Neural cell (in vitro differentiated cells): ENCODE measurements around the gene SH3BP5. TPM values are rescaled to one million over a fixed set of nuclear protein-coding genes. Genes with fewer than 3 reads are reported as not detected.

Source experiments
- H2AFZ ChIP-seq: fragments of 200-600, 300-800 bp; sonication (generic), shearing (Covaris generic); 2 replicates; pipeline ENCODE4 v1.6.0; 2014; ENCODE audit warnings: low read depth, mild to moderate bottlenecking, antibody characterized with exemption, low read length, moderate library complexity
- H3F3A ChIP-seq: fragments of 200-600 bp; shearing (Covaris generic); 2 replicates; pipeline ENCODE4 v1.6.1; 2016; ENCODE audit warnings: mild to moderate bottlenecking, moderate library complexity, mixed read lengths, antibody characterized with exemption, low read length; ENCODE audit not compliant: insufficient read depth, poor library complexity, severe bottlenecking
- H3K27ac ChIP-seq: fragments of 200-600, 300-800 bp; sonication (generic), shearing (Covaris generic); 2 replicates; pipeline ENCODE4 v1.5.1; 2014; ENCODE audit warnings: mild to moderate bottlenecking, low read length, moderate library complexity
- H3K27me3 ChIP-seq: fragments of 300-800, 200-600 bp; sonication (generic), shearing (Covaris generic); 2 replicates; pipeline ENCODE4 v1.6.0; 2014; ENCODE audit warnings: mild to moderate bottlenecking, low read depth, low read length, moderate library complexity; ENCODE audit not compliant: insufficient read depth
- H3K36me3 ChIP-seq: fragments of 300-800, 200-600 bp; sonication (generic), shearing (Covaris generic); 2 replicates; pipeline ENCODE4 v1.5.1; 2014; ENCODE audit warnings: mild to moderate bottlenecking, antibody characterized with exemption, low read length, moderate library complexity; ENCODE audit not compliant: insufficient read depth
- H3K4me2 ChIP-seq: fragments of 300-800, 200-600 bp; sonication (generic), shearing (Covaris generic); 2 replicates; pipeline ENCODE4 v1.6.0; 2014; ENCODE audit warnings: mild to moderate bottlenecking, low read length
- H3K4me3 ChIP-seq: fragments of 300-800, 200-600 bp; sonication (generic), shearing (Covaris generic); 2 replicates; pipeline ENCODE4 v1.5.1; 2014; ENCODE audit warnings: mild to moderate bottlenecking, low read length, moderate library complexity
- H3K79me2 ChIP-seq: fragments of 200-600 bp; shearing (Covaris generic); replicated peaks from 2 replicates; pipeline ENCODE4 v1.6.0; 2014; ENCODE audit warnings: mild to moderate bottlenecking, low read length, moderate library complexity; ENCODE audit not compliant: insufficient read depth
- H3K9ac ChIP-seq: fragments of 300-800, 200-600 bp; sonication (generic), shearing (Covaris generic); 2 replicates; pipeline ENCODE4 v1.6.1; 2016; ENCODE audit warnings: mild to moderate bottlenecking, low read length, mixed read lengths
- H3K9me2 ChIP-seq: fragments of 200-600 bp; shearing (Covaris generic); 2 replicates; pipeline ENCODE4 v1.6.1; 2016; ENCODE audit warnings: mild to moderate bottlenecking, low read length, mixed read lengths; ENCODE audit not compliant: insufficient read depth
- H3K9me3 ChIP-seq: fragments of 200-600, 300-800 bp; sonication (generic), shearing (Covaris generic); 2 replicates; pipeline ENCODE4 v1.6.1; 2016; ENCODE audit warnings: mild to moderate bottlenecking, mixed run types, low read length, moderate library complexity, mixed read lengths
- H4K20me1 ChIP-seq: fragments of 200-600 bp; shearing (Covaris generic); 2 replicates; pipeline ENCODE4 v1.6.1; 2016; ENCODE audit warnings: mild to moderate bottlenecking, mixed run types; ENCODE audit not compliant: insufficient read depth
- CTCF ChIP-seq: fragments of 450-650 bp; IDR thresholded peaks from 2 replicates; pipeline ENCODE4 v1.5.1; 2014; ENCODE audit warnings: antibody characterized with exemption, mild to moderate bottlenecking, moderate library complexity; ENCODE audit not compliant: poor library complexity, severe bottlenecking
- EP300 ChIP-seq: fragments of 450-650 bp; conservative IDR thresholded peaks from 2 replicates; pipeline ENCODE4 v1.6.1; 2014; ENCODE audit warnings: antibody characterized with exemption, mild to moderate bottlenecking, moderate library complexity; ENCODE audit not compliant: poor library complexity, severe bottlenecking
- EZH2 ChIP-seq: fragments of 200-600, 300-800 bp; shearing (Covaris generic), sonication (generic); IDR thresholded peaks from 2 replicates; pipeline ENCODE4 v1.6.1; 2014; ENCODE audit warnings: antibody characterized with exemption, low read length, borderline replicate concordance, mild to moderate bottlenecking; ENCODE audit not compliant: insufficient read depth, poor library complexity, severe bottlenecking
- MXI1 ChIP-seq: fragments of 450-650 bp; conservative IDR thresholded peaks from 2 replicates; pipeline ENCODE4 v1.6.1; 2014; ENCODE audit warnings: antibody characterized with exemption, mild to moderate bottlenecking; ENCODE audit not compliant: poor library complexity, severe bottlenecking
- POLR2AphosphoS5 ChIP-seq: IDR thresholded peaks from 2 replicates; pipeline ENCODE4 v1.6.1; 2012
- RAD21 ChIP-seq: fragments of 450-650 bp; conservative IDR thresholded peaks from 2 replicates; pipeline ENCODE4 v1.6.1; 2014; ENCODE audit warnings: antibody characterized with exemption, mild to moderate bottlenecking, moderate library complexity
- SMC3 ChIP-seq: fragments of 450-650 bp; conservative IDR thresholded peaks from 2 replicates; pipeline ENCODE4 v1.6.1; 2014; ENCODE audit warnings: antibody characterized with exemption, mild to moderate bottlenecking, moderate library complexity; ENCODE audit not compliant: poor library complexity
- TAF1 ChIP-seq: IDR thresholded peaks from 2 replicates; pipeline ENCODE4 v1.6.1; 2012; ENCODE audit warnings: low read depth
- polyA plus RNA-seq: library from polyadenylated mRNA; depleted of rRNA; stranded (reverse); fragments of >200 nt; gene quantifications from 2 replicates; pipeline ENCODE4 v1.2.3, GENCODE V29; 2014
- TF ChIP-seq, protein P1 (sequence below): IDR thresholded peaks from 2 replicates; pipeline ENCODE4 v1.6.1; 2012; ENCODE audit warnings: borderline replicate concordance

The SH3BP5 gene
- polyA plus RNA-seq, 1 donor from 2014 or later: 166 TPM

GRCh38 chr3:15241341-15241740 is 91.0 kb downstream of the SH3BP5 start:
- peaks cover 12% of the 10 kb centered on the region for H3K36me3 ChIP-seq
- no peaks in the 10 kb centered on the region for H4K20me1 ChIP-seq
- H3K9ac ChIP-seq: no peak overlapping the region
- H3K4me2 ChIP-seq: no peak overlapping the region
- H3K79me2 ChIP-seq: no peaks in the 10 kb centered on the region
- TF ChIP-seq CTCF (peak; percentile 20), EZH2 (no peak)
- H3K9me3 ChIP-seq: no peaks in the 10 kb centered on the region
- no peaks in the 10 kb centered on the region for H3F3A ChIP-seq
- no peak overlapping the region for H2AFZ ChIP-seq
- no peaks in the 10 kb centered on the region for H3K27me3 ChIP-seq
- no peaks in the 10 kb centered on the region for H3K9me2 ChIP-seq
- no peak overlapping the region for H3K27ac ChIP-seq
- no peak overlapping the region for H3K4me3 ChIP-seq

- Histone ChIP-seq H3K36me3 (peaks cover 10% of the 10 kb centered on the region), H3F3A (no peaks in the 10 kb centered on the region), H3K9ac (no peak overlapping the region), H2AFZ (no peak overlapping the region), H3K4me3 (no peak overlapping the region), H3K79me2 (no peaks in the 10 kb centered on the region), H3K27ac (no peak overlapping the region), H4K20me1 (no peaks in the 10 kb centered on the region), H3K27me3 (no peaks in the 10 kb centered on the region), H3K4me2 (no peak overlapping the region), H3K9me3 (no peaks in the 10 kb centered on the region), H3K9me2 (no peaks in the 10 kb centered on the region)
- TF ChIP-seq MXI1: no peak
Measured at GRCh38 chr3:15229262-15229661, 103.1 kb downstream of the SH3BP5 start.

DNA sequence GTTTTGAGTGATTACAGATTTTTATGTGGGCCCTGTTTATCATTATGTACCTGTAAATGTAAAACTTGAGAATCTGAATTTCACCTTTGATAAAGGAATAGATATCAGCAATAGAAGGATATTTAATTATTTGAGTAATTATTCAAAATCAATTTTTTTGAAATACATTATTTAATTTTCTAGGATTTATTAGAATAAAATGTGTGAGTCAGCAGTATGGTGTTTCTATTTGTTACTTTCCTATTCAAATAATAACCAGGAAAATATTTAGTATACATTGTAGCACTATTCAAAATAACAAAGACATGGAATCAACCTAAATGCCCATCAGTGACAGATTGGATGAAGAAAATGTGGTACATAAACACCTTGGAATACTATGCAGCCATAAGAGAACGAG is 104.2 kb downstream of the SH3BP5 start:
- H3K27ac ChIP-seq: no peak overlapping the region
- TF ChIP-seq POLR2AphosphoS5 (no peak), EZH2 (no peak), TAF1 (no peak), MXI1 (no peak), RAD21 (no peak), EP300 (no peak), CTCF (no peak), SMC3 (no peak)
- TF ChIP-seq, protein P1, sequence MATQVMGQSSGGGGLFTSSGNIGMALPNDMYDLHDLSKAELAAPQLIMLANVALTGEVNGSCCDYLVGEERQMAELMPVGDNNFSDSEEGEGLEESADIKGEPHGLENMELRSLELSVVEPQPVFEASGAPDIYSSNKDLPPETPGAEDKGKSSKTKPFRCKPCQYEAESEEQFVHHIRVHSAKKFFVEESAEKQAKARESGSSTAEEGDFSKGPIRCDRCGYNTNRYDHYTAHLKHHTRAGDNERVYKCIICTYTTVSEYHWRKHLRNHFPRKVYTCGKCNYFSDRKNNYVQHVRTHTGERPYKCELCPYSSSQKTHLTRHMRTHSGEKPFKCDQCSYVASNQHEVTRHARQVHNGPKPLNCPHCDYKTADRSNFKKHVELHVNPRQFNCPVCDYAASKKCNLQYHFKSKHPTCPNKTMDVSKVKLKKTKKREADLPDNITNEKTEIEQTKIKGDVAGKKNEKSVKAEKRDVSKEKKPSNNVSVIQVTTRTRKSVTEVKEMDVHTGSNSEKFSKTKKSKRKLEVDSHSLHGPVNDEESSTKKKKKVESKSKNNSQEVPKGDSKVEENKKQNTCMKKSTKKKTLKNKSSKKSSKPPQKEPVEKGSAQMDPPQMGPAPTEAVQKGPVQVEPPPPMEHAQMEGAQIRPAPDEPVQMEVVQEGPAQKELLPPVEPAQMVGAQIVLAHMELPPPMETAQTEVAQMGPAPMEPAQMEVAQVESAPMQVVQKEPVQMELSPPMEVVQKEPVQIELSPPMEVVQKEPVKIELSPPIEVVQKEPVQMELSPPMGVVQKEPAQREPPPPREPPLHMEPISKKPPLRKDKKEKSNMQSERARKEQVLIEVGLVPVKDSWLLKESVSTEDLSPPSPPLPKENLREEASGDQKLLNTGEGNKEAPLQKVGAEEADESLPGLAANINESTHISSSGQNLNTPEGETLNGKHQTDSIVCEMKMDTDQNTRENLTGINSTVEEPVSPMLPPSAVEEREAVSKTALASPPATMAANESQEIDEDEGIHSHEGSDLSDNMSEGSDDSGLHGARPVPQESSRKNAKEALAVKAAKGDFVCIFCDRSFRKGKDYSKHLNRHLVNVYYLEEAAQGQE: no peak
- no peaks in the 10 kb centered on the region for H3K9me3 ChIP-seq
- no peak overlapping the region for H3K4me2 ChIP-seq
- no peak overlapping the region for H3K4me3 ChIP-seq
- H3K27me3 ChIP-seq: no peaks in the 10 kb centered on the region
- H3K79me2 ChIP-seq: no peaks in the 10 kb centered on the region
- H3K9me2 ChIP-seq: no peaks in the 10 kb centered on the region
- H3K9ac ChIP-seq: no peak overlapping the region
- H4K20me1 ChIP-seq: no peaks in the 10 kb centered on the region
- H2AFZ ChIP-seq: no peak overlapping the region
- peaks cover 9% of the 10 kb centered on the region for H3K36me3 ChIP-seq
- no peaks in the 10 kb centered on the region for H3F3A ChIP-seq
